ENCODE data around the gene FHIT. TPM values are rescaled to one million over a fixed set of nuclear protein-coding genes. Genes with fewer than 3 reads are reported as not detected.

Gene FHIT
- total and polyA plus RNA-seq, 2 of the 4 experiments (the other 2 are of a cell fraction): 0.07 TPM; not detected in 1

DNA sequence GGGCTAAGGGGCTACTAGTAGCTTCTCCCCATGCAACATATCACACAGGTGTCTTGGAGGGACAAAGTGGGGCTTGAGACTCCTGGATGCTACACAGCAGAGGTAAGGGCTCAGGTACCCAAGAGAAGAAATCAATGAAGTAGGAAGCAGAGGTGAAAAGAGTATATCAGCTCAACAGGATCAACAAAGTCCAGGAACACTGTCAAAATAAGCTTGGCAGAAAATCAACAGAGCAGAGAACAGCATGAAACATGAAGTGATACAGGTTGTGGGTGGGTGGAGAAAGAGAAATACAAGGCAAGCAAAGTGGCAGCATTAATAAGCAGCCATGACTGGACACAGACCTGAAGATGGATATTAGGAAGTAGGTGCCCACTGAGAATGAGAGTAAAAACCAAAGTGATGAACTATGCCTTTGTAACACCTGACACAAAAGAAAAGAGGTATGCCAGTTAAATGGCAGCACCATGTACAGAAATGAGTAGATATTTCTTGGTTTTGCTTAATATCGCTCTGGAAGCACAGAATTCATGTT, 637.4 kb downstream of the FHIT start:
- dilution Hi-C loops (cut with HindIII; ENCODE audit: low sequenced_read_pairs, unreplicated experiment): no loop called here

More for the DNA sequence above, 637.4 kb downstream of the FHIT start:
- TF ChIP-seq NFE2L2 (IDR thresholded peaks at IDR 0.05; ENCODE audit: low read depth, low read length) (no peak), RFX5 (IDR thresholded peaks at IDR 0.05; ENCODE audit: low read depth, low read length) (no peak), POLR2A (IDR thresholded peaks at IDR 0.05; ENCODE audit: low read depth, low read length) (no peak), MAZ (IDR thresholded peaks at IDR 0.05; ENCODE audit: borderline replicate concordance, low read depth, low read length) (no peak), SMC3 (IDR thresholded peaks at IDR 0.05; ENCODE audit: low read depth, low read length) (no peak), CHD1 (IDR thresholded peaks at IDR 0.05; ENCODE audit: low read depth, low read length) (no peak), MXI1 (IDR thresholded peaks at IDR 0.05; ENCODE audit: borderline replicate concordance, low read depth, low read length) (no peak), MAFK (IDR thresholded peaks at IDR 0.05; ENCODE audit: low read depth, low read length) (no peak), FOS (IDR thresholded peaks at IDR 0.05; ENCODE audit: low read depth, low read length) (no peak), BHLHE40 (IDR thresholded peaks at IDR 0.05; ENCODE audit: low read depth, low read length) (no peak), CEBPB (IDR thresholded peaks at IDR 0.05; ENCODE audit: low read depth, low read length) (no peak), RAD21 (IDR thresholded peaks at IDR 0.05; ENCODE audit: low read length) (no peak)
- TF ChIP-seq, protein P1, sequence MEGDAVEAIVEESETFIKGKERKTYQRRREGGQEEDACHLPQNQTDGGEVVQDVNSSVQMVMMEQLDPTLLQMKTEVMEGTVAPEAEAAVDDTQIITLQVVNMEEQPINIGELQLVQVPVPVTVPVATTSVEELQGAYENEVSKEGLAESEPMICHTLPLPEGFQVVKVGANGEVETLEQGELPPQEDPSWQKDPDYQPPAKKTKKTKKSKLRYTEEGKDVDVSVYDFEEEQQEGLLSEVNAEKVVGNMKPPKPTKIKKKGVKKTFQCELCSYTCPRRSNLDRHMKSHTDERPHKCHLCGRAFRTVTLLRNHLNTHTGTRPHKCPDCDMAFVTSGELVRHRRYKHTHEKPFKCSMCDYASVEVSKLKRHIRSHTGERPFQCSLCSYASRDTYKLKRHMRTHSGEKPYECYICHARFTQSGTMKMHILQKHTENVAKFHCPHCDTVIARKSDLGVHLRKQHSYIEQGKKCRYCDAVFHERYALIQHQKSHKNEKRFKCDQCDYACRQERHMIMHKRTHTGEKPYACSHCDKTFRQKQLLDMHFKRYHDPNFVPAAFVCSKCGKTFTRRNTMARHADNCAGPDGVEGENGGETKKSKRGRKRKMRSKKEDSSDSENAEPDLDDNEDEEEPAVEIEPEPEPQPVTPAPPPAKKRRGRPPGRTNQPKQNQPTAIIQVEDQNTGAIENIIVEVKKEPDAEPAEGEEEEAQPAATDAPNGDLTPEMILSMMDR (conservative IDR thresholded peaks at IDR 0.05; ENCODE audit: low read depth, low read length): no peak
- TF ChIP-seq, protein P2, sequence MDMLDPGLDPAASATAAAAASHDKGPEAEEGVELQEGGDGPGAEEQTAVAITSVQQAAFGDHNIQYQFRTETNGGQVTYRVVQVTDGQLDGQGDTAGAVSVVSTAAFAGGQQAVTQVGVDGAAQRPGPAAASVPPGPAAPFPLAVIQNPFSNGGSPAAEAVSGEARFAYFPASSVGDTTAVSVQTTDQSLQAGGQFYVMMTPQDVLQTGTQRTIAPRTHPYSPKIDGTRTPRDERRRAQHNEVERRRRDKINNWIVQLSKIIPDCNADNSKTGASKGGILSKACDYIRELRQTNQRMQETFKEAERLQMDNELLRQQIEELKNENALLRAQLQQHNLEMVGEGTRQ (IDR thresholded peaks at IDR 0.05; ENCODE audit: low read depth, low read length): no peak
- intact Hi-C loops (cut with micrococcal nuclease): no loop called here
- Histone ChIP-seq H4K20me1 (ENCODE audit: insufficient read depth, low read length) (no peaks in the 10 kb centered on the region), H3K9me3 (ENCODE audit: control insufficient read depth, insufficient read depth, low read length) (no peaks in the 10 kb centered on the region), H3K18ac (ENCODE audit: low read depth, low read length) (no peak overlapping the region), H2AFZ (replicated peaks; ENCODE audit: low read length, poor library complexity) (no peak overlapping the region), H3K9ac (ENCODE audit: low read depth, low read length) (no peak overlapping the region), H3K79me1 (ENCODE audit: low read depth in 1 of 2, low read length in 2 of 2) (no peaks in the 10 kb centered on the region), H4K8ac (ENCODE audit: low read depth in 2 of 2, low read length in 2 of 2) (no peak overlapping the region), H4K5ac (ENCODE audit: low read depth, low read length) (no peak overlapping the region), H3K9me1 (ENCODE audit: insufficient read depth, low read length) (no peaks in the 10 kb centered on the region), H3K4me1 (ENCODE audit: control insufficient read depth, insufficient read depth, low read length) (no peaks in the 10 kb centered on the region), H2BK120ac (ENCODE audit: low read depth, low read length) (no peak overlapping the region), H3K4me3 (ENCODE audit: insufficient read depth, low read depth, low read length) (no peak overlapping the region), H2AK9ac (replicated peaks; ENCODE audit: low read depth, low read length, poor library complexity) (no peak overlapping the region), H2BK15ac (ENCODE audit: low read depth, low read length) (no peak overlapping the region), H3K27me3 (ENCODE audit: control insufficient read depth, insufficient read depth, low read length) (no peaks in the 10 kb centered on the region; the same call in 1 of the 2 replicates), H3K36me3 (ENCODE audit: control insufficient read depth, insufficient read depth, low read length) (no peaks in the 10 kb centered on the region), H3K56ac (ENCODE audit: extremely low read depth, insufficient read depth, low read length) (no peak overlapping the region), H3K4ac (ENCODE audit: low read depth, low read length) (no peak overlapping the region), H3K27ac (ENCODE audit: insufficient read depth, low read length) (no peak overlapping the region), H2BK20ac (ENCODE audit: low read depth, low read length) (no peak overlapping the region), H3K14ac (replicated peaks; ENCODE audit: low read depth, low read length) (no peak overlapping the region), H4K91ac (ENCODE audit: insufficient read depth, low read depth, low read length) (no peak overlapping the region), H3K4me2 (ENCODE audit: low read depth, low read length) (no peak overlapping the region), H2AK5ac (ENCODE audit: low read depth, low read length) (no peak overlapping the region), H3K23ac (ENCODE audit: low read depth, low read length) (no peak overlapping the region), H2BK5ac (ENCODE audit: low read depth, low read length, poor library complexity, severe bottlenecking) (no peak overlapping the region)
- CTCF ChIA-PET: interaction anchor here (1.0 kb wide), 1 partner anchor 9 kb away, joined by 3 read pairs; no protein-coding TSS in a partner anchor
- DNase-seq: no peak
- POLR2A ChIA-PET (ENCODE audit: unreplicated experiment): no interaction called here
- BruUV-seq (replicated peaks): no TSS peak
- in situ Hi-C loops (cut with MboI; ENCODE audit: low sequenced_read_pairs): no loop called here
- WGBS, 2 experiments (ENCODE audit: extremely low coverage in 2 of 2, insufficient read length in 1 of 2): no CpG with 5 or more reads among the region's 1 CpG
- ATAC-seq (ENCODE audit: low read depth): no peak
